Stimulated activated CD4-positive, alpha-beta T cell treated with anti-CD3 and anti-CD28 coated beads, Interleukin-2, amount 100 ng/mL, for 24 hours (primary cell): Measurements from ENCODE around the gene CRYGB.

Source experiments
- DNase-seq, 2 donors: peaks; one replicate each; pipeline ENCODE4 v3.0.0-alpha.2; 2020

Gene CRYGB, protein sequence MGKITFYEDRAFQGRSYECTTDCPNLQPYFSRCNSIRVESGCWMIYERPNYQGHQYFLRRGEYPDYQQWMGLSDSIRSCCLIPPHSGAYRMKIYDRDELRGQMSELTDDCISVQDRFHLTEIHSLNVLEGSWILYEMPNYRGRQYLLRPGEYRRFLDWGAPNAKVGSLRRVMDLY

GRCh38 chr2:208146006-208146405, at the start of gene CRYGB:
Gene CRYGB (minus strand): TSS chr2:208146158. CDS start chr2:208146120, 38 bp downstream.
- DNase-seq, result no peak

GRCh38 chr2:208195531-208195930, 49.6 kb upstream of the CRYGB start:
- no peak for DNase-seq

DNA sequence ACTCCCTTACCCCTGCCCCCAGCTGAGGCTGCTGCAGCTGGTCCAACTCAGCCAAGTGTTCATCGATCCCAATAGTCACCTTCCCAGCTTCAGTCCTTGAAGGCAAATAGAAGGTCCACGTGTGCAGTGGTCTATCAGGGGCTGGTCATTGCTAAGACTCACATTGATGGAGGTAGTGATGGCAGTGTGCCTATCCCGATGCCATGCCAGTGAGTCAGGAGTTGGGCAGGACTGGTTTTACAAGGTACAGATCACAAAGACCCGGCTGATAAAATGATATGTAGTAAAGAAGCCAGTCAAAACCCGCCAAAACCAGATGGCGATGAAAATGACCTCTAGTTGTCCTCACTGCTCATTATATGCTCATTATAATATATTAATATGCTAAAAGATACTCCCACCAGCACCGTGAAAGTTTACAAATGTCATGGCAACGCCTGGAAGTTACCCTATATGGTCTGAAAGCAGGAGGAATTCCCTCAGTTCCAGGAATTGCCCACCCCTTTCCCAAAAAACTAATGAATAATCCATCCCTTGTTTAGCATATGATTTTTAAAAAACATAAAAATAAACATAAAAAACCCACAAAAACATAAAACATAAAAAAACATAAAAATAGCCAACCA, 46.8 kb upstream of the CRYGB start:
- no peak for DNase-seq

DNA sequence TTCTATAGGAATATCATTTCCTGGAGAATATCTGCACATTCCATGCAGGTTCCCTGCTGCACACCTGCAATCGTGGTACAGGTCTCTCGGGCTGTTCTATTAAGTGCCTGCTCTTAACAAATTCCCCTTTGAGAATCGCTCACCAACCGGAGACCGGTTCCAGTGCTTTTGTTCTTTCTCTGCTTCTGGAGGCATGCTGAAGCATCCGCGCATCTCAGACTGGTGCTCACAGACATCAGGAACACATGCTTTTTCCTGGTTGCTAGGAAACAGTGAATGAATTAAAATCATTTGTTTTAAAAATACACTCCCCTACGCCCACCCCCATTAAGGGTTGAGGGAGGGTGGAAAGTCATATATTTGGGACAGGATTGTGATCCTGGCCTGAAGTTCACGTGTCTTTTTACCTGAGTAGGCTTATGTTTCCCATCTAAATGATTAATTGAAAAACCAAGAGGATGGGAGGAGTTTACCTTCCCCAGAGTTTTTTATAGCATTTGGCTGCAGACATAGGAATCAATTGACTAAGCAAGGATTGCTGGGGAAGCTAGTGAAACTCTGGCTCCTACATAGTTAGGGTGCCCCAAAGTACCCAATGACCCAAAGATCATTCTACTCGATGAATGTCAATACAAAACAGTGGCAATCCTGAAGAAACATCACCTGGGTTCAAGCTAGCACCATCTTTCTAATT, 44.0 kb upstream of the CRYGB start, which contains the start of gene C2orf80:
TSS of gene C2orf80 (minus strand) at position 221 of the 694 bp plus-strand sequence. CDS start 3,044 bp downstream, outside the sequence.
- DNase-seq, result no peak

- no peak for DNase-seq
Measured at GRCh38 chr2:208189069-208189809, 43.3 kb upstream of the CRYGB start.

- no peak for DNase-seq
Measured at GRCh38 chr2:208186893-208187292, 40.9 kb upstream of the CRYGB start.

DNA sequence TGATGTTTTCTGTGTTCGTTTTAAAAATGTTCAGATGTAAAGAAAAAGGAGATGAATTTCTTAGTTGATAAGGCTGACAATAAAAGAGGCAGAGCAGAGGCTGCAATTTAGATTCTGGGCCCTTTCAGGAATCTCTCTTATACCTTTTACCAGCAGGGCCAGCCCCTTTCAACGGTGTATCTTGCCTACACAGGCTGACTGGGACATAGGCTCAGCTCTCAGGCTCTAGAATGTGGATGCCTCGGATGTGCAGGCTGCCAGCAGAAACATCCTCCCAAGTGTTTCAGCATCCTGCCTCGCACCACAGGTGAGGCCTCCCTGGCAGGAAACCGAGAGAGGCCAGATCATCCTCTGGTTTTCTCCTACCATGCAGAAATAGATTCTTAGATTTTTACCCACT, 40.5 kb upstream of the CRYGB start:
- no peak for DNase-seq

DNA sequence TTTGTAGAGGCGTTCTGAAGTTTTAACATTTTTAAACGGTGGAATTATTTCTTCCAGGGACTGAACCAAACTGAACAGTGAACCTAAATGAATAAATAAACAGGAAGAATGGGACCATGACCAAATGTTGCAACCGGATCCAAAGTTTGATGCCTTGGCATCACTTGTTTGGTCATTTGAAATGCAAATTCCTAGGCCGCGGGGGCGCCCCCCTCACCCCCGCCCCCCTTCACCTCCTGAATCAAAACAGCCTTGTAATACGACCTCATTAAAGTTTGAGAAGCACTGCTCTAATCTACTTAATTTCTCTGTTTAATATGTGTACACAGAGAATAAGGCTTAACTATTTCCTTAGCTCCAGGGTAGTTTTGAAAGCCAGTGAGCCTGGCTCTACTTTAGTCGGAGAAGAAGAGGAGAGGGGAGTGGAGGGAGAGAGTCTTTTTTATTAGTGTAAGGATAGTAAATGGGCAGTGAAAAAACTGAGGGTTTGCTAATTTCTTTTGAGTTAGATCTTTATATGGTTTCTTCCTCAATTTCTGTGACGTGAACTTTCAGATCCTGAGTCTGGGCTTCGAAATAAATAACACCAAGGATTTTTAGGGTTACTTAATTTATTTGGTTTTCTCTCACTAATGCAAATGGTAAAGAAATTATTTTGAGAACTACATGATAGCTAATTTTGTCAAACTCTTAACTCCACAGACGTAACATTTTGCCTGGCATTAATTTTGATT, 38.2 kb upstream of the CRYGB start:
- DNase-seq, result no peak

GRCh38 chr2:208183526-208183925, 37.6 kb upstream of the CRYGB start:
- DNase-seq, result no peak

- no peak for DNase-seq
Measured at GRCh38 chr2:208182835-208183234, 36.9 kb upstream of the CRYGB start.

DNA sequence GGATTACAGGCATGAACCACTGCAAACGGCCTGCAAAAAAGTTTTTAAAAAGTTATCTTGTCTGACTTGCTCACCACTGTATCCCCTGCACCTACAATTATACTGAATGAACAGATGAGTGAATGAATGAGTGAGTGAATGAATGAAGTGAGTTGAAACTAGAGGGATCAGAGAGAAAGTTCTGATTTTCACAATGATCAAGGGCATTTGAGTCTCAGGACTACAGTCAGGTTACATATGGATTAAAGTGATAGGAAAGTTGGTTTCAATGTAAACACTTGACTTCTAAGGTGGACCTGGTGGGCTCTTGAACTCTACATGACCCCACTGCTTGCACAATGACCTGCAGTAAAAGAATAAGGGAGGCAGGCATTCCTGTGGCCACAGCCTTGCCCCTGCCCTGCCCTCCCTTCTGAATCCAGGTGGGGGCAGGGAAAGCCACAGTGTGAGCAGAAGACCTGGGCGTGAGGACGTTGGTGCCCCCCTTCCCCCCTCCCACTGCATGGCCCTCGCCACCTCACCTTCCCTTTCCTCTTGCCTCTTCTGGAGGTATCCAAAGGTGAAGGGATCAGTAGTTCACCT, 33.2 kb upstream of the CRYGB start:
- no peak for DNase-seq

GRCh38 chr2:208175840-208176153, 29.8 kb upstream of the CRYGB start:
- DNase-seq, result no peak

- peak; percentile 65 to 66 for DNase-seq
Measured at GRCh38 chr2:208175069-208175839, 29.3 kb upstream of the CRYGB start.

DNA sequence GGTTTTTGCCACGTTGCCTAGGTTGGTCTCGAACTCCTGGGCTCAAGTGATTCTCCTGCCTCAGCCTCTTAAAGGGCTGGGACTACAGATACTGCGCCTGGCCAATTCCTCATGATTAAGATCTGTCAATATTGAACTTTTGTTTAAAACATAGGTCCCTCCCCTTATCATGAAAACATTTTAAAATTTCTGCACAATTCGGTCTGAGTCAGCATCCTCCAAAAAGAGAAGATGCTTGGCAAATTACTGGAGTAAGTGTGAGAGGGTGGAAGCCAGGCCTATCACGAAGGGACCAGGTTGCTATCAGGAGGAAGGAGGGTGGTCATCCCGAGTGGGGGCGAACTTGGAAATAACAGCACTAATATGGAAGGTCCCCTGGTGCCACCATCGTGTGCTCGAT, 28.2 kb upstream of the CRYGB start:
- no peak for DNase-seq

DNA sequence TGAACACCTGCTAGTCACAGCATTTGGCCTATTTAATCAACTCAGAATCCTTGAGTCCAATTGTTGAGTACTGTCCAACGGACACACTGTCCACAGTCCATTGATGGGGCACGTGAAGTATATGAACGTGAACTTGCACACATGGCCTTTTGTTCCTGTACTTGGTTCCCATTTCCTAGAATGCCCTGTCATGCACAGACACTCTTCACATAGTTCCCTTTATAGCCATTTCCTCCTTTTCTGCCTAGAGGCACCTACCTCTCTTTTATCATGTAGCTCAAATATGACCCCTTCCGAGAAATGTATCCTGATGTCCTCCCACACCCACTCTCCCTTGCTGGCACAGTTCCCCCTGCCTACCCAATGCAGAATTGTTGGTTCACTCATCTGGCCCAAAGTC, 26.2 kb upstream of the CRYGB start:
- no peak for DNase-seq

DNA sequence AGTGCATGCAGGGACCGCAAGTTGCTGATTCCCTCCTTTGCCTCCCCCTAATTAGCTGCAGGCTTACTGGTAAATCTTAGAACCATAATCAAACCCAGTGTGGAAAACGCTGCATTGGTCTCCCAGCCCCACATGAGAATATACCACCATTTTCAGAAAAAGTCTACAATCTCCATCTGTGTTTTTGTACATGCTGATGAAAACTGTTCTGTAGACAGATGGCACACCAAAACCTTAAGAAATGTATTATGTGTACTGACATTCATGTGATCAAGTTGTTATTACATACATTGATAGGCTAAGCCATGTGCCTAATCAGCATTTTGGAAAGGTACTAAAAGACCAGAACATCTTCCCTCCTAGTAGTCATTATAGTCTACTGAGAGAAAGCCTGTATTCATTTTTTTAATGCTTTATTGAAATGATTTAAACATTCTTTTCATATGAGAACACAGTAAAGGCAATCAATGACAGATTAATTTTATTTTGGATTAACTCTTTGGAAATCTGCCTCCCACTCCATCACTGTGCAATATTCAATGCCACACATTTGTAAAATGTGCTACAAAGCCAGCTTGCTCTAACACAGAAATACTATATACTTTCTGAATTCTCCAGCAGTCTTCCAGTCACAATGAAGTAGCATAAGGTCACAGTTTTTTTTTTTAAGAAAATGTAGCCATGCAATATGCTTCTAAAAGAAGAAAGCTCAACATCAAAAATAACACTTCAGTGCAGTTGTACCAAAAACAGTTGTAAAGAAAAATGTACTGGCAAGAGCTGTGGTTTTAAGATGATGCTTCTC, 19.2 kb upstream of the CRYGB start:
- no peak for DNase-seq

GRCh38 chr2:208163489-208163888, 17.5 kb upstream of the CRYGB start, which contains the start of gene CRYGA:
Gene CRYGA (minus strand): TSS chr2:208163589. CDS start chr2:208163556, 33 bp downstream.
- DNase-seq, result no peak

- no peak for DNase-seq
Measured at GRCh38 chr2:208156439-208156838, 10.5 kb upstream of the CRYGB start.

DNA sequence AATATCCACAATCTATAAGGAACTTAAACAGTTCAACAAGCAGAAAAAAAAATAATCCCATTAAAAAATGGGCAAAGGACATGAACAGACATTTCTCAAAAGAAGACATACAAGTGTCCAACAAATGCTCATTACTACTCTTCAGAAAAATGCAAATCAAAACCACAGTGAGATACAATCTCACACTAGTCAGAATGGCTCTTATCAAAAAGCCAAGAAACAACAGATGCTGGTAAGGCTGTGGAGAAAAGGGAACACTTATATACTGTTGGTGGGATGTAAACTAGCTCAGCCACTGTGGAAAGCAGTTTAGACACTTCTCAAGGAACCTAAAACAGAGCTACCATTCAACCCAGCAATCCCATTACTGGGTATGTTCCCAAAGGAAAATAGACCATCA, 7.2 kb upstream of the CRYGB start:
- no peak for DNase-seq

GRCh38 chr2:208150956-208151355, 5.0 kb upstream of the CRYGB start:
- DNase-seq, result no peak

GRCh38 chr2:208150094-208150493, 4.1 kb upstream of the CRYGB start:
- DNase-seq, result no peak
